Mesendoderm (in vitro differentiated cells): ENCODE results near the gene PPID.

Experiments
- DNase-seq: peaks from one replicate; pipeline ENCODE4 v3.0.0; 2013
- H2AK5ac ChIP-seq: 2 replicates; pipeline ENCODE4 v1.6.1; 2013; ENCODE audit warnings: low read length, inconsistent platforms
- H2BK120ac ChIP-seq: 2 replicates; pipeline ENCODE4 v1.6.1; 2013; ENCODE audit warnings: low read depth, mild to moderate bottlenecking, low read length, moderate library complexity, mixed read lengths
- H2BK15ac ChIP-seq: replicated peaks from 2 replicates; pipeline ENCODE4 v1.6.1; 2013; ENCODE audit warnings: low read depth, mild to moderate bottlenecking, moderate library complexity
- H2BK5ac ChIP-seq: 2 replicates; pipeline ENCODE4 v1.6.1; 2013; ENCODE audit warnings: low read length, inconsistent platforms
- H3K18ac ChIP-seq: 2 replicates; pipeline ENCODE4 v1.6.1; 2013; ENCODE audit warnings: mild to moderate bottlenecking, low read length, mixed read lengths
- H3K23ac ChIP-seq: one replicate; pipeline ENCODE4 v1.6.1; 2013; ENCODE audit warnings: low read length
- H3K27ac ChIP-seq: 2 replicates; pipeline ENCODE4 v1.5.1; 2013; ENCODE audit warnings: low read depth, mild to moderate bottlenecking, inconsistent platforms, low read length, moderate library complexity
- H3K27me3 ChIP-seq: 2 replicates; pipeline ENCODE4 v1.6.1; 2013; ENCODE audit warnings: low read length, control low read depth, mild to moderate bottlenecking, inconsistent platforms; ENCODE audit not compliant: insufficient read depth, poor library complexity
- H3K36me3 ChIP-seq: 2 replicates; pipeline ENCODE4 v1.6.1; 2013; ENCODE audit warnings: low read length, inconsistent platforms; ENCODE audit not compliant: control insufficient read depth, insufficient read depth
- H3K4ac ChIP-seq: one replicate; pipeline ENCODE4 v1.6.1; 2013; ENCODE audit warnings: low read depth, mild to moderate bottlenecking, low read length, moderate library complexity
- H3K4me1 ChIP-seq: 2 replicates; pipeline ENCODE4 v1.6.1; 2013; ENCODE audit warnings: low read depth, low read length, inconsistent platforms; ENCODE audit not compliant: control insufficient read depth
- H3K4me2 ChIP-seq: 2 replicates; pipeline ENCODE4 v1.6.1; 2013; ENCODE audit warnings: low read length
- H3K4me3 ChIP-seq: 2 replicates; pipeline ENCODE4 v1.5.1; 2013; ENCODE audit warnings: mild to moderate bottlenecking, low read length
- H3K56ac ChIP-seq: one replicate; pipeline ENCODE4 v1.6.1; 2013; ENCODE audit warnings: low read length
- H3K79me1 ChIP-seq: 2 replicates; pipeline ENCODE4 v1.6.1; 2013; ENCODE audit warnings: low read length, inconsistent platforms
- H3K79me2 ChIP-seq: 2 replicates; pipeline ENCODE4 v1.6.1; 2013; ENCODE audit warnings: mild to moderate bottlenecking, low read length; ENCODE audit not compliant: control insufficient read depth, insufficient read depth
- H3K9ac ChIP-seq: 2 replicates; pipeline ENCODE4 v1.6.1; 2013; ENCODE audit warnings: low read length, inconsistent platforms
- H4K5ac ChIP-seq: one replicate; pipeline ENCODE4 v1.6.1; 2013; ENCODE audit warnings: low read length
- H4K8ac ChIP-seq: one replicate; pipeline ENCODE4 v1.6.1; 2013; ENCODE audit warnings: low read depth, mild to moderate bottlenecking, control low read depth, low read length, moderate library complexity
- WGBS: extraction: QIAGEN DNeasy Blood & Tissue Kit; methylation state at CpG from one replicate; pipeline ENCODE4 v1.1.7; 2013; ENCODE audit warnings: low lambda C conversion rate, missing lambda C conversion rate; ENCODE audit not compliant: insufficient coverage; ENCODE audit errors: extremely low coverage; 5-methylcytosine and 5-hydroxymethylcytosine counted together

The PPID gene

GRCh38 chr4:158728236-158728635, 5.0 kb upstream of the PPID start:
- Histone ChIP-seq H3K4ac (no peak overlapping the region), H3K4me1 (no peaks in the 10 kb centered on the region), H3K18ac (no peak overlapping the region), H2BK15ac (no peak overlapping the region), H3K23ac (no peak overlapping the region), H2BK5ac (no peak overlapping the region), H2BK120ac (no peak overlapping the region), H3K9ac (no peak overlapping the region), H3K79me1 (no peaks in the 10 kb centered on the region), H3K27me3 (no peaks in the 10 kb centered on the region), H4K8ac (no peak overlapping the region), H3K4me2 (no peak overlapping the region), H4K5ac (no peak overlapping the region), H3K56ac (no peak overlapping the region), H3K36me3 (no peaks in the 10 kb centered on the region), H2AK5ac (no peak overlapping the region), H3K27ac (no peak overlapping the region), H3K4me3 (no peak overlapping the region), H3K79me2 (no peaks in the 10 kb centered on the region)
- WGBS = no CpG with 5 or more reads among the region's 1 CpG
- no peak for DNase-seq

- no peaks in the 10 kb centered on the region for H3K27me3 ChIP-seq
- H3K56ac ChIP-seq = no peak overlapping the region
- H2BK5ac ChIP-seq = no peak overlapping the region
- no peak overlapping the region for H3K4ac ChIP-seq
- no peak overlapping the region for H2AK5ac ChIP-seq
- no peak overlapping the region for H3K9ac ChIP-seq
- H4K5ac ChIP-seq = no peak overlapping the region
- no peaks in the 10 kb centered on the region for H3K4me1 ChIP-seq
- H2BK15ac ChIP-seq = no peak overlapping the region
- H2BK120ac ChIP-seq = no peak overlapping the region
- H3K36me3 ChIP-seq = no peaks in the 10 kb centered on the region
- H3K23ac ChIP-seq = no peak overlapping the region
- H3K27ac ChIP-seq = no peak overlapping the region
- H3K4me3 ChIP-seq = no peak overlapping the region
- no CpG with 5 or more reads among the region's 6 CpGs for WGBS
- H3K79me2 ChIP-seq = peaks cover 7% of the 10 kb centered on the region
- H4K8ac ChIP-seq = no peak overlapping the region
- no peak overlapping the region for H3K18ac ChIP-seq
- no peak overlapping the region for H3K4me2 ChIP-seq
- H3K79me1 ChIP-seq = peaks cover 2% of the 10 kb centered on the region
- no peak for DNase-seq
Measured at GRCh38 chr4:158726633-158727032, 3.4 kb upstream of the PPID start.

GRCh38 chr4:158724637-158725036, 1.4 kb upstream of the PPID start:
- H3K4me2 ChIP-seq = no peak overlapping the region
- H3K18ac ChIP-seq = no peak overlapping the region
- no peak overlapping the region for H4K5ac ChIP-seq
- H2BK5ac ChIP-seq = no peak overlapping the region
- no peak for DNase-seq
- no peak overlapping the region for H3K9ac ChIP-seq
- no peak overlapping the region for H4K8ac ChIP-seq
- H3K56ac ChIP-seq = no peak overlapping the region
- peaks cover 6% of the 10 kb centered on the region for H3K79me1 ChIP-seq
- H2BK120ac ChIP-seq = no peak overlapping the region
- H3K79me2 ChIP-seq = peaks cover 9% of the 10 kb centered on the region
- no peaks in the 10 kb centered on the region for H3K36me3 ChIP-seq
- no peak overlapping the region for H3K23ac ChIP-seq
- H3K4me1 ChIP-seq = no peaks in the 10 kb centered on the region
- no peak overlapping the region for H2AK5ac ChIP-seq
- H2BK15ac ChIP-seq = no peak overlapping the region
- H3K27ac ChIP-seq = no peak overlapping the region
- no CpG with 5 or more reads among the region's 4 CpGs for WGBS
- no peak overlapping the region for H3K4ac ChIP-seq
- H3K27me3 ChIP-seq = no peaks in the 10 kb centered on the region
- H3K4me3 ChIP-seq = no peak overlapping the region

GRCh38 chr4:158722291-158722916, 792 bp downstream of the PPID start:
- DNase-seq = peak; percentile 73
- H3K23ac ChIP-seq = no peak overlapping the region
- no CpG with 5 or more reads among the region's 16 CpGs for WGBS
- H2BK15ac ChIP-seq = no peak overlapping the region
- H3K79me2 ChIP-seq = peaks cover 9% of the 10 kb centered on the region
- peak overlapping the region; percentile 77 for H3K9ac ChIP-seq
- no peaks in the 10 kb centered on the region for H3K27me3 ChIP-seq
- no peak overlapping the region for H4K8ac ChIP-seq
- no peak overlapping the region for H2BK120ac ChIP-seq
- peak overlapping the region; percentile 81 for H3K18ac ChIP-seq
- peaks cover 8% of the 10 kb centered on the region for H3K79me1 ChIP-seq
- H3K4me3 ChIP-seq = peak overlapping the region; percentile 71
- no peak overlapping the region for H3K4ac ChIP-seq
- H4K5ac ChIP-seq = no peak overlapping the region
- H2BK5ac ChIP-seq = no peak overlapping the region
- H3K4me1 ChIP-seq = no peaks in the 10 kb centered on the region
- peaks cover 5% of the 10 kb centered on the region for H3K36me3 ChIP-seq
- H2AK5ac ChIP-seq = no peak overlapping the region
- H3K27ac ChIP-seq = no peak overlapping the region
- H3K56ac ChIP-seq = peak overlapping the region; percentile 90
- peak overlapping the region; percentile 75 for H3K4me2 ChIP-seq

- H3K18ac ChIP-seq = no peak overlapping the region
- no peak overlapping the region for H3K23ac ChIP-seq
- peaks cover 9% of the 10 kb centered on the region for H3K79me2 ChIP-seq
- no peak overlapping the region for H2AK5ac ChIP-seq
- H4K8ac ChIP-seq = no peak overlapping the region
- H2BK120ac ChIP-seq = no peak overlapping the region
- H3K27ac ChIP-seq = no peak overlapping the region
- WGBS = no CpG with 5 or more reads among the region's 1 CpG
- H2BK5ac ChIP-seq = no peak overlapping the region
- no peaks in the 10 kb centered on the region for H3K4me1 ChIP-seq
- no peak overlapping the region for H3K4me3 ChIP-seq
- no peak overlapping the region for H3K56ac ChIP-seq
- no peak overlapping the region for H3K4ac ChIP-seq
- DNase-seq = no peak
- no peak overlapping the region for H3K9ac ChIP-seq
- no peak overlapping the region for H4K5ac ChIP-seq
- H3K79me1 ChIP-seq = peaks cover 8% of the 10 kb centered on the region
- peaks cover 5% of the 10 kb centered on the region for H3K36me3 ChIP-seq
- H3K27me3 ChIP-seq = no peaks in the 10 kb centered on the region
- H3K4me2 ChIP-seq = no peak overlapping the region
- H2BK15ac ChIP-seq = no peak overlapping the region
Measured at GRCh38 chr4:158721680-158722079, 1.5 kb downstream of the PPID start.

- H3K23ac ChIP-seq = no peak overlapping the region
- peaks cover 2% of the 10 kb centered on the region for H3K79me2 ChIP-seq
- no CpG with 5 or more reads among the region's 3 CpGs for WGBS
- H3K4me2 ChIP-seq = no peak overlapping the region
- peaks cover 6% of the 10 kb centered on the region for H3K79me1 ChIP-seq
- DNase-seq = no peak
- H3K4me1 ChIP-seq = no peaks in the 10 kb centered on the region
- H3K4ac ChIP-seq = no peak overlapping the region
- no peak overlapping the region for H4K8ac ChIP-seq
- H3K27me3 ChIP-seq = no peaks in the 10 kb centered on the region
- H2BK15ac ChIP-seq = no peak overlapping the region
- H3K9ac ChIP-seq = no peak overlapping the region
- no peak overlapping the region for H2AK5ac ChIP-seq
- H3K36me3 ChIP-seq = peaks cover 9% of the 10 kb centered on the region
- no peak overlapping the region for H4K5ac ChIP-seq
- no peak overlapping the region for H3K27ac ChIP-seq
- H3K18ac ChIP-seq = no peak overlapping the region
- no peak overlapping the region for H2BK5ac ChIP-seq
- no peak overlapping the region for H3K56ac ChIP-seq
- no peak overlapping the region for H3K4me3 ChIP-seq
- H2BK120ac ChIP-seq = no peak overlapping the region
Measured at GRCh38 chr4:158715802-158716201, 7.4 kb downstream of the PPID start.
